Activated CD4-positive, alpha-beta T cell treated with anti-CD3 and anti-CD28 coated beads, Interleukin-2, amount 50 U/mL, for 1 hour (primary cell): ENCODE results near the gene HOXB9.
A peak's percentile ranks its signal among the peaks of the same experiment; 100 is the strongest.

Experiments used
- DNase-seq: peaks from one replicate; pipeline ENCODE4 v3.0.0-alpha.2; 2020

The HOXB9 gene

DNA sequence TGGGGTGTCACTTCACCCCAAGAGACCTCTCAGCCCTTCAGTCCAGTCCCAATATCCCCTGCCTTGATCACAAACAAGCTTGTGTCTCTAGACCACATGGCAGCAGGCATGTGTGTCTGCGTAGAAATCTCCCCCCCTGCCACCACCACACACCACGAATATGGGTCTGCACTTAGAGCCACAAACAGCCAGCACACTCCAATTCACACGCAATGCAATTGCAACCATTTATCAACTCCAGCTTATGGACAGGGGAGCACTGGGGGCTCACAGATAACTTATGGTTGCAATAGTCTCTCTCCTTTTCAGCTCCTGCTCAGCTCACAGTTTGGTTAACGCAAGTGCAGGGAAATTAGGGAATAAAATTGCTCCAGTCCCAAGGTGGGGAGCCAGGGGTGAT, 2.6 kb downstream of the HOXB9 start:
- DNase-seq, result no peak

DNA sequence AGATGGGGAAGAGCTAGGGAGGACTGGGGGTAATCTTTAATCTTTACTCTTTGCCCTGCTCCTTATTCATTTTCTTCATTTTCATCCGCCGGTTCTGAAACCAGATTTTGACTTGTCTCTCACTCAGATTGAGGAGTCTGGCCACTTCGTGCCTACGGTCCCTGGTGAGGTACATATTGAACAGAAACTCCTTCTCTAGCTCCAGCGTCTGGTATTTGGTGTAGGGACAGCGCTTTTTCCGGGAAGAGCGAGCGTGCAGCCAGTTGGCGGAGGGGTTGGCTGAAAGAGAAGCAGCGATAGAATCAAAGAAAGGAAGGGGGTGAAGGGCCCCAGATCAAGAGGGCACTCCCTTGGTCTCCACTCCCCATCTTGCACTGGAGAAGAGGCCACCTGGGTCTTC, 3.3 kb downstream of the HOXB9 start:
- DNase-seq, result no peak

DNA sequence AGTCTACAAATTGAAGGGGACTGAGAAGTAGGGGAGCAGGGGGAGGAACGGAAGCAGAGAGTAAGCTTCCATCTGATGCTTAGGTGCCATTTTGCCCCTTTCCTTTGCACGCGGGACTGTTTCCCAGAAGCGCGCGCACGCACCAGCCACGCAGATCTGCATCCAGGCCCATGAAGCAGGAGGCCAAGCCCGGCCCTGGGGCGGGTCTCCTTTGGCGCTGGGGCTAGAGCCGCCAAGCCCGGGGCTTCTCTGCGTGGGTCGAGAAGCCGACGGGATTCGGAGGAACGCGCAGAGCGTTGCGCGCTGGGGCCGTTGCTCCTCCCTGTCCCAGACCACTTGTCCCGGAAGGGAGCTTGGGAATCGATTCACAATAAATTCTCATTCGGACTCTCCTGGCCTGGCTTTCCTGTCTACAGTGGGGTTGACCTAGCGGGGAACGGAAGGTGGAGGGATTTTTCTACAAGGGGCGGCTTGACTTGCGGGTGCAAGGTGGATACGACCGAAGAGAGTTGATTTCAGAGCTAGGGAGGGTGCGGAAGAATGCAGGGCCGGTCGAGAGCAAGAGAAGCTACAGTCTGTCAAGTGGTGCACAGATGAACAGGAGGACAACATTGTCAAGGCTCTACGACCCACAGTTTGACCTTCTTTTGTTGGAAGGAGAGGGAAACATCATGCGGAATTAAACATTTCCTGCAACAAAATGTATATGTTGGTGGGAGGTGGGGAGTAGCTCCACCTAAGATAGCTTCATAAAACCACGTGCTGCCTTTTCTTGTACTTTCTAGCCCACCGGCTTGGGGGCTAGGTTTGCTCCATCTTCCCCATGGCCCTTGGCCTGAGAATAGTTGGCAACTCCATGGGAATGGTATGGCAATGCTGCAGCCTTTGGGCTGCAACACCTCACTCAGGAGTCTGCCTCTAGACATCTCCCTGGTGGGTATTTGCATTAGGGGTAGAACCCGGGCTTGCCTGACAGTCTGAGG, 4.5 kb downstream of the HOXB9 start:
- no peak for DNase-seq

DNA sequence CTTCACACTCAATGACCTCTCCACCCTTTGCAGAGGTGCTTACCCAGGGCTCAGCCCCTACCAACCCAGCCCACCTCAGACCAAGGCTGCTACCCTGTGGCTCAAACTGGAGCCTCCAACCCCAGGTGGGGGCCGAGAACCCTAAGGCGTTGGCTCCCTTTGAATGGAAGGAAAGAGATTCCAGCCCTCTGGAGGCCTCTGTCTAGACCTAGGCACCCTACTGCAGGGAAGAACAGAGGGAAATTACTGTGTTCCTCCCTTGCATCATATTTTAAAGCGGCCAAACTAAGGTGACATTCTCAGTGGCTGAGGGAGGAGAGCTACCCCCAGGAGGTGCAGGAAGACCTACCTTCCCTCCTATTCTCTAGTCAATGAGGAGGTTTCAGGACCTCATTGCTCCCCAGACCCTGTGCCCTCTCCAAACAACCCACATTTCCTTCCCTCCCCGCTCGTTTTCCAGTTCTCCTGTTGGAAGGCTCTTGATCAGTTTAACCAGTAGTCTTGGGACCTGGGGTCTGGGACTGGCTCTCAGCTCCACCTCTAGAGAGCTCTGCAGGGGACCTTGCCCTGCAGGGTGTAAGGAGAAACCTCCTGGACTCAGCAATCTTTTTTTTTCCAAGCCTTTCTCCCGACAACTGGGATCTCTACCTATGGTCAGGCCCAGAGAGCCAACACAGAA, 5.6 kb downstream of the HOXB9 start:
- DNase-seq, result no peak

DNA sequence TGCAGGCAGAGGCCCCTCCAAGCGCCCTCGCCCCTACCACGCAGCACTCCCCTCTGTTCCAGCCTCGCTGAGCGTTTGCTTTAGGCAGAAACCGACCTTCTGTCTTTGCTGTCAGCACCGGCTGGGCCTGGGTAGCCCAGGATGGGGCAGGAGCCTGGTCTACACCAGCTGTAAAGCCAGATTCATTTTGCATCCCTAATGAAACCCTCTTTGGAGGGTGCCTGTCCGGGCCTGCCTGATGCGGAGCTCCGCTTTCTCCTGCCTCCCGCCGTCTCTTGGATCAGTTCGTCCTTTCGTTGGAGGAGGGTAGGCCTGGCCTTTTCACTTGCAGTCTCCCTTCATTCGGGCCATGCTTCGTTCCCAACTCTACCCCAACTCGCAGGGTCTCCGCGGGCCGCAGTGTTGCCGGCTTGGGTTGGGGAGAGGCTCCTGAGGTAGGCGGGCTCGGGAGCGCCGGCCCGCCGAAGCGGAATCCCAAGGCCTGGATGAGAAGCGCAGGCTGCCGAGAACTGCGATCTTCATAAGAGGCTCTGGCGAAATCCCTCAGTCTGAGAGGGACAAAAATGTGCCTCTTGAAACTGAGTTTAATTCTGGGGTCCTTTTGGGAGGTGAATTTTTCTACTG, 6.2 kb downstream of the HOXB9 start:
- DNase-seq, result no peak

DNA sequence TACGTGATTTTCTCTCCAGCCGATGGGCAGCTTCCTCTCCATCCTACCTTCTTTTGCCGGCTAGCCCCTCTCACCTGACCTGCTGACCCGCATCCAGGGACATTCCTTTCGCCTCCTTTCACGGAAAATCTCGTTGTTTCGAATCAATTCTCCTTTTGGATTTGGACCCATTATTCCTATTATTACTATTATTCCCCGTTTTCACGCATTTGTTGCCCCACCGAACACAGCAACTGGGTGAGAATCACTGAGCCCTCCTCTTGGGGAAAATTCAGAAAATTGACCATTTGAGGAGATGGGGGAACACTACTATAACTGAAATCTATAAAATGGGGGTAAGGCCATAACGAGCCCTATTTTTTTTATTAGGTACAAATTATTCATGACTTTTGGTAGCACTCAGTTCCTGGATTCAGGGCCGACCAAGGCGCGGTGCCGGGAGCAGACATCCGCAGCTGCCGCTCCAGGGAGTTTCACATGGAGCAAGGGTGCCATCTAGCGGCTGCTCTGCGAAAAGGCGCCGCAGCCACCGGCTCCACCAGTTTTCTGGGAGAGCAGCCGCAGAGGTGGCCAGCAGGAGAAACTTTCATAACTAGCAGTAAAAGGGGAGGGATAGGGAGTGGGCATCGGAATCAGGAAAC, 7.8 kb downstream of the HOXB9 start:
- peak; percentile 84 for DNase-seq

DNA sequence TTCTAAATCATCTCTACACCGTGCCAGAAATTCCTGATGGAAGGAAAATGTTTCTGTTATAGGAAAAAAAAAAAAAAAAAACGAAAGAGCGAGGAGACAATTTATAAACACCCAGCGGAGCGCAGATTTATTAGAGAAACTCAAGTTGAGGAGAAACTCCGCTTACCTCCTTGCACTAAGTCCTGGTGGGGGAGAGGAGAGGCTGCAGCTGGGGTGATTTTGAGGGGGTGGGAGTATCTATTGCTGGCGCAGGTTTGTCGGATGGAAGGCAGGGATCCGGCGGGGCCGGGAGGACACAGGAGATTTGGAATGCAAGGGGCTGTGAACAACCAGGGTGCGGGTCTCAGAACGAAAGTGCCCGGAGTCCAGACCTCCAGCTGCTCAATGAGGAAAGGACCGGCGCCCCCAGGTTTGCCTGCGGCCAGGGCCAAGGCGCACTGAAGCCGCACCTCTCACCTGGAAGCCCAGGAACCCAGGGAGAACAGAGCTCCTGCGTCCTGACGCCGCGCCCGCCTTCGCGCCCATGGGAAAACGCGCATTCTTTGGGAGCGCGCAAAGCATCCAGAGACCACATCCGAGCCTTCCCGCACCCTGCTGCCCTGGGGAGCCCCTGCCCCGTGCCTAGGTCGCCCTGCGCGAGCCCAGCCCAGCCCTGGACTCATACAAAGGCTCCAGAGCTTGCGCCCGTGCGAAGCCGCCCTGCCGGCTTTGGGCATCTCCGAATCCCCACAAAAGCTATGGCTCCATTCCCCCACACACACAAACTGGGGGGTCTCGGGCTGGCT, 8.5 kb downstream of the HOXB9 start:
- no peak for DNase-seq

DNA sequence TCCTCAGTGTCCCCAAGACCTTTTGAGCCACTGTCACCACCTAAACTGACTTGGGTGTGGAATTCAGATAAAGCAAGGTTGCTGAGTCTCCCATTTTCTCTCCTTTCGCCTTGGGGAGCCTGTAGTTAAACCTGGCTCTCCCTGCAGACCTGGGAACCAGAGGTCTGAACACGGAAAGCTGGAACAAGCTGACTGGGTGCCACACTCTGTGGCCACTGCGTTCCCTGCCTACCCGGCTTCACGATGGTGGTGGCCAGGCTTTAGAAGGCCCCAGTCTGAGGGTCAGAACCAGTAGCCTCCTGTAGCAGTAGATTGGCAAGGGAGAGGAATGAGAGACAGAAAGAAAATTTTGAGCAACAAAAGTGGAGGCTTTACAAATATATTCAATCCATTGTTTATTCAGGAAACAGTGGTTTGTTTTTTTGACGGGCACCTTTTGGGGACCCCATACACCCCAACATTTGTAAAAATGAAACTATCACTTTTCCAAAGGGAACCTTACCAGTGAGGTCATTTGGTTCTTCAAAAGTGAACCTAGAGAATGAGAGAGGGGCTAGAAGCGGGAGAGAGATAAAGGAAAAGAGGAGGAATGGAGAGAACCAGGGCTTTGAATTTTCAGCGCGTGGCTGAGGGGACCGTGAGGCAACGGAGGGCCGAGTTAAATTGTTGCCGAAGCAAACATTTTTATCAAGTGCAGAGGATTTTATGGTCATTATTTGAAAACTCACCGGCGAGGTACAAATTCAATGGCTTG, 9.3 kb downstream of the HOXB9 start:
- no peak for DNase-seq

DNA sequence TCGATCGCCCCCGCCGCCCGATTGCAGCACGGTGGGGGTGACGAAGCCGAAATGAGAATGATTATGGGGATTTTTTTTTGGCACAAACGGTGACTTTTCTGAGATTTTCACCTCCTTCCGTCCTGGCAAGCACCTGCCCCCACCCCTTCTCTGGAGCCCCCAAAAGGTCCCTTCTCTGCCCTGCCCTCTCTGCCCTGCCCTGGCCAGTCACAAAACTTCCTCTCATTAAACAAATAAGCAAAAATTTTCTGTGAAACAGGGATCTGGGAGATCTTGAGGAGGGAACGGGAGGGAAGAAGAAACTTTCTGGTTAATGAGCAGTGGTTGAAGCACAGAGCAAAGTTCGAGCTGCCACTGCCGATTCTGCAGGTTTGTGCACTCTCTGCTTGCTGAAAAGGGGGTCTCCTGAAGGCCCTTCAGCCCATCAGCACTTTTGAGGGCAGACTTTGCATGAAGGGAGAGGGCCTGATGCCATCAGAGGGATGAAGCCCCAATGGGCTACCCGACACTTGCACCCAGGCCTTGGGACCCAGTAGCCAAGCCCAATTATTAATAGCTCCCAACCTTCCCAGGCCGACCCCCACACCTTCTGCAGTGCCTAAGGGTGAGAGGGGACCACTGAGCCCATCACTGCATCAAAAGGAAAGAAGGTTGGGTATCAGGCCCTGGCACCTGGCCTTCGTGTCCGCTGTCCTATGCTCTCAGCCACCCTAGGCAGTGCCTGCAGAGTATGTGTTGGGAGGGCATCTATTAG, 10.0 kb downstream of the HOXB9 start:
- no peak for DNase-seq

DNA sequence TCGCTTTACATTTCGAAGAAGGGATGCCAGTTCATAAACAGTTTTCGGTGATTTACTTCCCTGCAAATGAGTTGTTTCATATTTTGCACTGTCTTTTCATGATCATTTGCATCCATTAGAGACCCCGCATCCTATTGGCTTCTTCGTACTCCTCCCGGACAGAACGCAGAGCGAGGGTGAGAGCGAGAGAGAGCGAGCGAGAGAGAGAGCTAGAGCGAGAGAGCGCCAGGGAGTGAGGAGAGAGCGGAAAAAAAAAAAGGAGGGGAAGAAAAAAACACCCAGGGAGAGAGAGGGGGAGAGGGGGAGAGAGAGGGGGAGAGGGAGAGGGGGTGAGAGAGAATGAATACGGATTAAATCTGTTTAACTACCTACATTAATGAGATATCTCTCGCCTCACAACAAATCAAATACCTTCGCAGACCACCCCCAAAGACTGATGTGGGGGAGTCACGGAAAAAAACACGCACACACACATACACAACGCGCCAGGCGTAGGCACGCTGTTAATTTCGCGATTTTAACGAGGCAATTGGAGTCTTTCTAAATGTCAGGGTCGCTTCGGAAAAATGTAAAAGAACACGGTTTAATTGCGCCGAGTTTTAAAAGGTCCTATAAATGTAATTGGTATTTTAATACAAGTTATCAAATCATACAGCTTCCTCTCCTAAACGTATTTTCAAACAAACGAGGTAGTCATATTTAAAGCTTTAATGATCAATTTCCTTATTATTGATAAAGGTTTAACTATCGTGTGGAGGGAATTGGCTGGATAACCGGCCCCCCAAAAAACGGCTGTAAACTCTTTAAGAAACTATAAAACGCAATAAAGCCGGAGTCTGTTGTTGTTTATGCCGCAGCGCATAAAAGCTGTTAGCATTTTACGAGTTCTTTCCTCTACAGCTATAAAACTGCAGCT, 10.9 kb downstream of the HOXB9 start, which contains the start of gene HOXB8:
TSS of gene HOXB8 (minus strand) at position 246 of the 916 bp plus-strand sequence. CDS start 588 bp downstream, outside the sequence.
- no peak for DNase-seq

DNA sequence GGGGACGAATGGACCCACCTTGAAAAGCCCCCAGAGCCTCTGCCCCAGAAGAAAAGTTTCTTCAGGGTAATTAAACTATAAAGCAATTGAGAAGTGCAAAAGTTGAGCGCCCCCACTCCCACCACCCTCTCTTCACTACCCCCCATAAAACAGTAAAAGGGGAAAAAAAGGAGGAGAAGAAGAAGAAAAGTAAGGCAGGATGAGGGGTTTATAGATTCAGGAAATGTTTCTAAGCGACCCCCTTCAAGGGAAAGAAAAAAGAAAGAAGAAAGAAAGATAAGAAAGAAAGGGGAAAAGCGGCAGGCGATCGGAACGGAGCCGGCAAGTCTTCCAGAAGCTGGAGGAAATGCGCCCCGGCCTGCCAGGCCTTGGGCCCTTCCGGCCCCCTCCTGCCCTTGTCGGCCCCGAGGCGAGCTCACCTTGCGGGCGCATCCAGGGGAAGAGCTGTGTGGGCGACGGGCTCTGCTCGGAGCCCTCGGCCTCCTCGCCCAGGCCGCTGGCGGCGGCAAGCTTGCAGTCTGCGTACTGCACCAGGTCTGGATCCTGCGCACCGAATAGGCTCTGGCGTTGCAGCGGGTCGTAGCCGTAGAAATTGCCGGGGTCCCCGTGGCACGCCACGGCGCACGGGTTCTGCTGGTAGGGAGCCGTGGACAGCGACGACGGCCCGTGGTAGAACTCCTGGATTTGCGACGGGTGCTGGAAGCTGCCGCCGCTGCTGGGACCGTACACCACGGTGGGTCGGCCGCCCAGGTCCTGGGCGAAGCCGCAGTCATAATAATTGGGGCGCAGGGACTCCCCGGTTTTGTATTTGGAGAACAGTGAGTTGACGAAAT, 12.1 kb downstream of the HOXB9 start:
- peak; percentile 29 for DNase-seq

DNA sequence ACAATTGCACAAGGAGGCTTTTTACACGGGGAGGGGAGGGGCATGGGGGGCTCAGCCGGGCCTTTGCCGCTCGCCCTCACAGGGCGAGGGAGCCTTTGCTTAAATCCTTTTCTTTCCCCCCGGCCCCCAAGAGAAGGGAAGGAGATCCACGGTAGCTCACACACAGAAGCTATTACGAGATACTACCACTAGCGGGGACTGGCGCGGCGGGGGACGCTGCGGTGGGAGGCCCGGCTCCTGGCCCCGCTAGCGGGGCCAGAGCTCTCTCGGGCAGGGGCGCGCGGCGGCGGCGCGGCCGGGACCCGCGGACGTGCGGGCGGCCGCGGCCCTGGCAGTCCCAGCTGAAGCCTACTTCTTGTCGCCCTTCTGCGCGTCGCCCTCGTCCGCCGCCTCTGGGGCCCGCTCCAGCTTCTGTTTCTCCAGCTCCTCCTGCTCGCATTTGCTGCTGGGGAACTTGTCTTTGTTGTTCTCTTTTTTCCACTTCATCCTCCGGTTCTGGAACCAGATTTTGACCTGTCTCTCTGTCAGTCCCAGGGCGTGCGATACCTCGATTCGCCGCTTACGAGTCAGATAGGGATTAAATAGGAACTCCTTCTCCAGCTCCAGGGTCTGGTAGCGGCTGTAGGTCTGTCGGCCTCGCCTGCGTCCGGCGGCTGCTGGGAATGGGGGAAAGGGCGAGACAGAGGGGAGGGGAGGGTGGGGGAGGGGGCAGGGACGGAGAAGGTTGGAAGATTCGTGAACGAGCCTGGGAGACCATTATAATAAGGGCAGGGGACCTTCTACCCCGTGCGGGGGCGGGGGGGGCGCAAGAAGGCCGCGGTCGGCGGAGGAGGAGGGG, 13.1 kb downstream of the HOXB9 start:
- DNase-seq, result peak; percentile 43

DNA sequence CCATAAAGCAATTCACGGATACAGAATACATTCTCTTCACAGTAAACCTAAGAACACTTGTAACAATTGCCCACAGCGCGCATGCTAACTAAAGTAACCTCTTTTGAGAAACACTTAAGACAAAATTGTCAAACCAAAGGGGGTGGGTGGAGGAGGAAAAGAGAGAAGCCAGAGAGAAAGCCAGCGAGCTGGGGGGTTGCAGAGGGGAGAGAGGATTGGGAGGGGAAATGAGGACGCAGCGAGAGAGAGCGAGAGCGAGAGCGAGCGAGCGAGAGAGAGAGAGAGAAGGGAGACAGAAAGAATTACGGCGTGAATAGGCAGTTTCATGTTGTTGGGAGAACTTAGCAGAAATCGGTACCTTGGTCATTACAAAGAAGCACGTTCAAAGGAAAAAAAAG, 13.7 kb downstream of the HOXB9 start:
- DNase-seq, result no peak

DNA sequence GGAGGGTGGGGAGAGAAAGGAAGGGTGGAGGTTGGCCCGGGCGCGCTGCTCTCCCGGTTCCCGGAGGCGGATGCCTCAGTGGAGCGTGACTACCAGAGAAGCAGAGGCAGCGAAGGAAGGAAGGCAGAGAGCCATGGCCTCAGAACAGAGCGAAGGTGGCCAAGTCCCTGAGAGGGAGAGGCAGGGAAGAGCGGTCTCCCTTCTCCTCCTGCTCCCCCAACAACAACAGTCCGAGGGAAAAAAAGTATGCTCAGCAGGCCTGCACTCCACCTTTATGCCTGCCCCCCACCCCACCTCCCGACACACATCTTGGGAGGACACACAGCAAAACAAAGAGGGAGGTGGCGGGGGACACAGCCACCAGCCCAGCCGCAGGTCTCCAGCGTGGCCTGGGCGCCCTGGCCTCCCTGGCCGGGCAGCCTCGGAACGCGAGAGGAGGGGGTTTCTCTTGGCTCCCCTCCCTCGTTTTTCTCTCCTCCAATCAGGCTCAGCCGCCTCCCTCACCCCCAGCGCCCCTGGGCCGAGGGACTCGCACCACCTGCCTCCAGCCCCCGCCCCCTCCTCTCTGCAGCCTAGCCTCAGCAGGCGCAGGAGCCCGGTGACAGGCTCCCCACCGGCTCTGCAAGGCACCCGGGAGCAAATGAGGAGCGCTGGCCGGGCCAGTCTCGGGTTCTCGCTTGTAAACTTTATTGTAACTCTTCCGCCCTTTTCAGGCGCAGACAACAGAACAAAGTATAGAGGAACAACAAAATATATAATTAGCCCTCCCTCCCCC, 14.3 kb downstream of the HOXB9 start:
- no peak for DNase-seq

DNA sequence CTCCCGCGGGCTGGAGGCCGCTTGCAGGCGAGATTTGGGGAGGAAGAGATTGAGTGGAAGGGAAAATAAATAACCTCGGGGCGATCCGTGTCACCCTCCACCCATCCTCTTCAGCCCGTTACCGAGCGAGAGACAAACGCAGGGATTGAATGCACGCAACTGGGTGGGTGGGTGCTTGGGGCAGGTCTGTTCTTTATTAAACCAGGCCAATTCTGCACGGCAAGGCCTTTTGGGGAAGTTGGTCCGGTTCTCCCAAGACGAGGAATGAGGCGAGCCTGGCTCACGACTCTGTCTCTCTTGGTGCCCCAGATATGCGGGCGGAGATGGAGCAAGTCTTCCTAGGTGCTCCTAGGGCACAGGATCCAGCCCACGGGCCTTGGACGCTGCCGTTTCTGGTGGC, 14.9 kb downstream of the HOXB9 start:
- DNase-seq, result no peak

DNA sequence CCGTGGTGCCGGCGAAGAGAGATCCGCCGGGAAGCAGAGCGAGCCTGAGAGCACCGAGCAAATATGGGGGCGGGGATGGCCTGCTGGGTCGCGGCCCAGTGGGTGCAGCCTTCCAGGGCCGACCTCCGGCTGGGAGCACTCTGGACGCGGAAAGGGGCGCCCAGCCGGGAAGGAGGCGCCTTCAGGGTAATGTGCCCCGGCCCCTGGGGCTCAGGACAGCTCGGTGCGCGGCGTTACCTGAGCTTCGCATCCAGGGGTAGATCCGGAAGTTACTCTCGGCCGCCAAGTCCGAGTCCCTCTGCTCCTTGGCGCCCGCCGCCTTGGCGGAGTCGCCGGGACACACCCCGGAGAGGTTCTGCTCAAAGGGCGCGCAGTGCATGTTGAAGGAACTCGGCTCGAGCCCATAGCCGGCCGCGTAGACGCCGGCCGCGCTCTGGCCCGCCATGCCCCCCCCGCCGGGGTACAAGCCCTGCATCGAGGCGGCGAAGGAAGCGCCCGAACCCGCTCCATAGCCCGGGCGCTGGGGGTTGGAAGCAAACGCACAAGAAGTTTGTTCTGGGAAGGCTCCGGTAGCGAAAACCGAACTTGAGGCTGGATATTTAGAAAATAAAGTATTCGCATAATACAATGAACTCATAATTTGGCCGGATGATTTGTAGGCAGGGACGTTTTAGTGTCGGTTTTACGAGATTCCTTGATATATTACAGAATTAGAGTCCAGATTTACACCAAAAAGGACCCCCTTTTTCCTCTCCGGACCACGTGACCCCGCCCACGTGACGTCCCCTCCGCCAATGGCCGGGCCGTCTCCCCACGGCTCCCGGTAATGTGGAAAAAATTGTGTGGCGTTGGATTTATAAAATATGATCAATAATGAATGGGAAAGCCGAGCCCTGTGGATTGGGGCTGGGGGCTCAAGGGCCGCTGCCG, 15.6 kb downstream of the HOXB9 start, which contains the start of gene HOXB7:
TSS of gene HOXB7 (minus strand) at position 736 of the 930 bp plus-strand sequence. CDS start at position 637, 99 bp downstream.
- DNase-seq, result peak; percentile 57
